NCI-H1694 treated with DMSO at 0.1 percent for 48 hours (cell line): Measurements from ENCODE around the gene CBFA2T3.
A peak's percentile ranks its signal among the peaks of the same experiment; 100 is the strongest.
"Not testable (repeated sequence)": the region's sequence is repeated elsewhere in the genome, so short reads cannot be mapped to it uniquely, and the experiment has no call there.

Experiments used
- DNase-seq: peaks from one replicate; lab custom pipeline; 2025; lab: John Stamatoyannopoulos, UW

The CBFA2T3 gene

GRCh38 chr16:88891083-88891482 lies 85.9 kb downstream of the CBFA2T3 start:
- no peak for DNase-seq

- DNase-seq: not testable (repeated sequence)
Observed at GRCh38 chr16:88889702-88890352, 87.2 kb downstream of the CBFA2T3 start.

- DNase-seq: peak; percentile 58
Observed at GRCh38 chr16:88888461-88889387, 88.3 kb downstream of the CBFA2T3 start.

GRCh38 chr16:88888057-88888456 lies 89.0 kb downstream of the CBFA2T3 start:
- DNase-seq: no peak

GRCh38 chr16:88886845-88887521 lies 90.0 kb downstream of the CBFA2T3 start:
- DNase-seq: no peak

GRCh38 chr16:88886420-88886844 lies 90.6 kb downstream of the CBFA2T3 start:
- no peak for DNase-seq

- DNase-seq: no peak
Observed at GRCh38 chr16:88885693-88886280, 91.2 kb downstream of the CBFA2T3 start.

- no peak for DNase-seq
Observed at GRCh38 chr16:88884569-88885271, 92.3 kb downstream of the CBFA2T3 start.

GRCh38 chr16:88883946-88884345 lies 93.1 kb downstream of the CBFA2T3 start:
- peak; percentile 52 for DNase-seq

GRCh38 chr16:88883117-88883895 lies 93.7 kb downstream of the CBFA2T3 start:
- DNase-seq: no peak

GRCh38 chr16:88882358-88883030 lies 94.5 kb downstream of the CBFA2T3 start:
- no peak for DNase-seq

- no peak for DNase-seq
Observed at GRCh38 chr16:88881675-88882357, 95.2 kb downstream of the CBFA2T3 start.

GRCh38 chr16:88881007-88881615 lies 95.9 kb downstream of the CBFA2T3 start:
- no peak for DNase-seq

GRCh38 chr16:88880226-88881006 lies 96.6 kb downstream of the CBFA2T3 start:
- DNase-seq: no peak

- no peak for DNase-seq
Observed at GRCh38 chr16:88879788-88880055, 97.3 kb downstream of the CBFA2T3 start.

GRCh38 chr16:88878967-88879787 lies 97.8 kb downstream of the CBFA2T3 start:
- DNase-seq: peak; percentile 42

GRCh38 chr16:88878356-88878755 lies 98.7 kb downstream of the CBFA2T3 start:
- no peak for DNase-seq
